ENCODE measurements around the gene EGR2.

EGR2 gene

DNA sequence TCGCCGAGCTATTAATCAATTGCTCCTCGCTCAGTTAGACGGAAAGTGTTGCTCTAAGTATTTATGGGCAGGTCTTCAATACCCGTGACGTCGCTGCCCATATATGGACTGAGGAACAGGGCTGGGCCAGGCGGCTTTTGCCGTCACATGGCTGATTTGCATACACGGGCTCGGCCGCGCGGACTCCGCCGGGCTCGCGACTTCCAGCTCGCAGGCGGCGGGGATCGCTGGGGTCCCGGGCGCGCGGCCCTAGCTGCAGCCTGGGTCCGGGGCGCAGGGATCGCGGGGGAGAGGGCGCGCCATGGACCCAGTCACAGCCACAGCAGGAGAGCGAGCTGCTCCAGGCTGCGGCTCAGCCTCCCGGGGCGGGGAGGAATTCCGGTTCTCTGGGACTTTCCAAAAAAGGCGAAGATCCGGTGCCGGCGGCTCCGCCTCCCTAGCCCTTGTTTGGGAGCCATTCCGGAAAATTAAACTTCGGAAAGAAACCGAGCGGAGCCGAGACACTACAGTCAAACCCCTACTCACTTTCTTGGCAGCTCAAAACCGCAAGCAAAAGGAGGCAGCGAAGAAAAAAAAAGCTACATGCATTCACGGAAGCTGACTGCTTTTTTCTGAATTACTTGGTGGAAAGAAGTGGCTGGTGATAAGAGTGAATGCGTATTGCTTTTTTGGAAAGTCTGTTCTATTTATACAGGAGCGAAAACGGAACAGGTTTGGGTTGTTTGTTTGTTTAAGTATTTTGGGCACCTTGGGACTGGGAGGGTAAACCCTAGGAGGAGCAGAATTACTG is at the start of gene EGR2:
Gene EGR2 (minus strand): TSS at position 36 of the 790 bp plus-strand sequence. CDS start 337 bp downstream, outside the sequence.
- DNase-seq: peak; percentile 97

DNA sequence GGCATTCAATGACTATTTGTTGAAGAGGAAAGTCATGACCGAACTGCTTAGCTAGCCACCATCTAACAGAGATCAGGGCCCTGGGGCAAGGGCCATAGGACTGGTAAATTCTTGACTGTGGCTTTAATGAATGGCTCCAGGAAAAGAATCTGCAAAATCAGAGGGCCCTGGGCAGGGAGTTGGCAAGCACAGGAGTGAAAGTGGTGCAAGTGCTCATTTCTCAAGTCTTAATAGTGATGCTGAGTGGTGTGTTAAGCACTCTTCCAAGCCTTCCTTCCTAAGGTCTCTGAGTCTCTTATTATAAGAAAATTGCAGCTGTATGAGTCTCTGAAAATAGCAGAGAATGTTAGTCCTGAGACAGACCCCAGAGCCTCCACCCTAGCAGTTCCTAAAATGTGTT is 46.3 kb upstream of the EGR2 start:
- no peak for DNase-seq

DNA sequence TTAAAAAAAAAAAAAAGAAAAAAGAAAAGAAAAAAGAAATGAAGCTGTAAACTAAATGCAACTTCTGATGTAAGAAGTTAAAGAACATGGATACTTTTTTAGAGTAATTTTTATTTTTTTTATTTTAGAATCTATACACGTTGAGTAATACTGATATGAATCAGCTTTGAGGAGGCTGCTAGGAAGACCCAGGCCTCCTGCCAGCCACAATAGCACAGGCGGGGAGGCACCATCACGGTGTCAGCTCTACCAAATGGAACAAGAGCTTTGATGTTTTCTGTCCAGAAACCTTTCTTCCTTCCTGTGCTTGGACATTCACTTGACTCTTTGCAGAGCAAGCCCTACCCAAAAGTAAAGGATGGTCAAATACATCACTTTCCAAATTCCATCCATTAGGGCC is 45.3 kb upstream of the EGR2 start:
- DNase-seq: no peak

DNA sequence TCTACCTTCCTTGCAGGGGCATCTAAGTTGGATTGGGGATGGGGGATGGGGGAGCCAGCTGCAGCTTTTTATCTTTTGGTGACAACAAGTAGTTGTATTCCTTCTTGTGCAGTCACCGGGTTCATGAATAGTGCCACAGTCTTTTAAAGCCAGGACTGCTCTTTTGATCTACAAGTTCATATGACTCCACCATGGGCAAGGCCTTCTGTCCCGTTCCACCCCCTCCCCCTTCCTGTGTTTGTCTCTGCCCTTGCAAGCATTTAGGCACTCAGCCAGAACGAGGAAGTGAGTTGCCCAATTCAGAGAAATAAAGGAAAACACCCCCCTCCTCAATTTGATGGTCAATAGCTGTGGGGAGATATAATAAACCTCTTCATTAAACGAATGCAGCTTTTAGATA is 44.8 kb upstream of the EGR2 start:
- DNase-seq: no peak

DNA sequence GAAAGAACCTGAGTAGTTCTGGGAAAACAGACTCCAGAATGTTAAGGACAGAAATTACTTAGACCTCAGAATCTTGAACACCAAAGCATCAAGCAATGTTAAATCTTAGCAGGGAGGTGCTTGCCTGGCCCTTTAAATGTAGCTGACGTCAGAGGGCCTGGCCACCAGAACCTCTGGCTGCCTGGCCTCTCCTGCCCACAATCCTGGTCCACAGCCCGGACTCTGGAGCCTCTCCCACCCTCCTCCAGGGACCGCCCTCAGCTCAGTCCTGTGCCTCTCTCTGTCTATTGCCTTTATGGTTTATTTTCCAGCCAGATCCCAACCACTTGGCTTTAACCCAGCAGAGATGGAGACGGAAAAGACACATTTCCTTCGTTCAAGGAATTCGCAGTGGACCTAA is 42.2 kb upstream of the EGR2 start:
- DNase-seq: no peak

DNA sequence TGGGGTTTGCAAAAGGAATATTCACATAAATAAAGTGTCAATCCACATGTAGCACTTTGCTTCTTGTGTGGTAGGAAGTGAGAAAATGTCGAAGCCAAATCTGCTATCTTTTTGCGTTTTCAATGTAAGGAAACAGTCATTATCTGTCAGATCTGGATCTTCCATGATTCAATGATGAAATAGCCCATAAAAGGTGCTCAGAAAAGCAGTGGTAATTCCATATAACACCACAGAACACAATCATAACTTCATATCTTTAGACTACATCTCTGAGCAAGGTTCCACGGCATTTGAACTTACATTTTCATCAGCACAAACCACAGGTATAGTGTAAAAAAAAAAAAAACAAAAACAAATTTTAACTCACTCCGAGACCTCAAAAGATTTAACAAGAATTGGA is 39.9 kb upstream of the EGR2 start:
- peak; percentile 18 for DNase-seq

DNA sequence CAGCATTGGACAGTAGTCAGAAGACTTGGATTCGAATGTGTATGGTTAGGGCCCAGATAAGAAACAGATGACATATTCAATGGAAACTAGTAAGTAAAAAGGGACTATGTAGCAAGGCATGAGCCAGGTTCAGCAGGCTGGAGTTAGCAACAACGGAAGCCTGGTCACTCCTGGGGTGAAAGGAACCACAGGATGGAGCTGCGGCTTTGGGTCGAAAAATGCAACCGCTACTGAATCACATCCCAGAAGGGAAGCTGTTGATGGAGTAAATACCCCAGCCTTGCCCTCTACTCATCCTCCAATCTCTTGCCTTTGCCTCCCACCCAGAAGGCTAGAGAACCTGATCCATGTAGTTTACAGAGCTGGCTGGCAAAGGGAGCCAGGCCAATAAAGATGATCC is 37.5 kb upstream of the EGR2 start:
- no peak for DNase-seq

DNA sequence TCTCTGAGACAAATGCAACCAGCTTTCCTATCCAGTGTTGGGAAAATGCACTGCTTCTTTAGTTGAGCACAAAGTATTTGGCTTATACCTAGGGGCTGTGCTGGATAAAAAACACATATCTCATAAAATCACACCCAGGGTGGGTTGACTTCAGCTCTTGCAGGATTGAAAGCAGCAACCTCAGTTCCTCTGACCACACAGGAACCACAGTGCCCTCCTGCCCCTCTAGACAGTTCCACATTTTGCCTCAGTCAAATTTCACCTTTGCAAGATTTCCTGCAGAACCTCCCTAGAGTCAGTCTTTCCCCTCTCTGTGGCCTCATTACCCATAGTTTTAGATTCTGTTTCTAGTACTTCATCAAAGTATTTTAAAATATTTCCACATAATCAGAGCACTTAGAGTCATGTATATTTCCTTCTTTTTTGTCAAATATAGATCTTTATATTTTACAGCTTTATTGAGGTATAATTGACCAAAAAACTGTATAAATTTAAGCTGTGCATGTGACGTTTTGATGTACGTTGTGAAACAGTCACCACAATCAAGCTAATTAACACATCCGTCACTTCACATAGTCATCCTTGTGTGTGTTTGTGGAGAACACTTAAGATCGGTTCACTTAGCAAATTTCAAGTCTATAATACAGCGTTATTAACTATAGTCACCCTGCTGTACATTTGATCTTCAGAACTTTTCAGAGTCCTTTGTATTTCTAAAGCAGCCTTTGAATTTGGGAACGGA is 37.0 kb upstream of the EGR2 start:
- DNase-seq: peak; percentile 23

DNA sequence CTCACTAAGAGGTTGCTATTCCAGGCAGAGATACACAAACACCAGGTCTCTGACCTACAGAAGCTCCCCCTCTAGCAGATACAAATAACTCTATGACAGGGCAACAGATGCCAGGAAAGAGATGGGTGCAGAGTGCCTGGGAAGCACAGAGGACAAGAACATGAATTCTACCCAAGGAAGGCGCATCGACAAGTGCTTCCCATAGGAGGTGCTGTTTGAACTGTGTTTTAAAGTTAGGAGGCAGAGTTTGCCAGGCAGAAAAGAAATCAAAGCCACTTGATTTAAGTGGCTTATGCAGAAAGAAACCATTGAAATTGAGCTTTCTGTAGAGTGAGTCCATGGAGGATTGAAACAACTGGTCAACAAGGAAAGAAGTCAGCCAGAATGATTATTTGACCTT is 35.3 kb upstream of the EGR2 start:
- DNase-seq: no peak

DNA sequence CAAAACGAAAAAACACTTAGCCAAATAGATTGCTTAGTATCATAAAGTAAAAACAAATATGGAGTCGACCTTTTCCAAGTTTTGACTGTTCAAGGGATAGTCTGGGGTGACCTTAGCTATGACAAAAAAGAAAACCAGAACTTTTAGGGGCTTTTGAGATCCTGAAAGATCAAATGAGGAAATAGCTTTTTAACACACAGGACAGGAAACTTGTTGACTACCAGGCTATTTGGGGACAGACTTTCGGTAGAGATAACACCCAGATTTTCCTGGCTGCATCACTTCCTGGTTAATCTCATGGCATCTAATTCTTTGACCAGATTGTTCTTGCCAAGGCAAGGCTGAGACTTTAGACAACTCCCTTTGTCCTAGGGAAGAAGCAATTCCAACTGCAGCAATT is 34.5 kb upstream of the EGR2 start:
- DNase-seq: no peak

DNA sequence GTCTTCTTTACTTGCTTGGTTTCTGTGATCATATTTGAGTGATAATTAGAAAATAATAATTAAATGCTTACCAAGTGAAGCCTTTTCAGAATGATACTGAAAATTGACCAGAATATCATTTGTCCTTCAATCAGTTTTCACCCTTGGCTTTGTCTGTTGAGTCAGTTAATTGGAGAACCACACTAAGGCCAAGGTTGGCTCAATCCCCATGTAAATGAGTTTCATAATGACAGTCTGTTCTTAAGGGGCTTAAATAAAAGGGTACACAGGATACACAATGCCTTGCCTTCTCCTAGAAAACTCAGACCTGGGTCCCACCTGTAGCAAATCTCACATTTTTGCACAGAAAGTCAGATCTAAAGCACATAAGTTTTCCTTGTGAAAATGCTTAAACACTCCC is 31.3 kb upstream of the EGR2 start:
- DNase-seq: no peak

DNA sequence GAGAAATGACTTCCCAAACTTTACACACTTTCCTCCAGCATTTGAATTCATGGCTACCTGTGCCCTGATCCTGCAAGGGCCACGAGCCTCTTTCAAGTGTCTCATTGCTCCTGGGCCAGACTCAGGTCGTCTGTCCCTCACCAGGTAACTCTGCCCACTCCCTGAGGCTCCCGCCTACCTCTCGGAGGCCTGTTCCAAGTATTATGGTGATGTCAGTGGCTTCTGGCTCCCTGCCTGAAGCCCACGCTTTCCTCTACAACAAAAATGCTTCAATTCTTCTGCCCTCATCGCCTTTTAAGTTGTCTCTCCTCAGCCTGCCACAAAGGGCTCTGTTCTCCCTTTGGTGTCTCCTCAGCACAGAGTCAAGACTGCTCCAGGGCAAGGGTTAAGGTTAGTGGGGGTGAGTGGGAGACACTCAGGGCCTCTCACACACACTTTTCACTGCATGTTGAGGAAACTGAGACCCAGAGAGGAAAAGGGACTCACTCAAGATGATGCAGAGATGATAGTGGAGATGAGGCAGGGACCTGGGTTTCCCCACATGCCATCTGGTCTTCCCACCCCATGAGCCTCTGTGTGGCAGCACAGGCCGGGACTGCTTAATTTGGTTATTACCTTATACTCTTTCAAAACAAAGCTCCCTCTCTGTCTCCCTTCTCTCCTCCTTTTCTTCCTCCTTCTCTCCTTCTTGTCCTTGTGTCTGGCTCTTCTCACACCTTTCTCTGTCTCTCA is 28.3 kb upstream of the EGR2 start:
- no peak for DNase-seq

DNA sequence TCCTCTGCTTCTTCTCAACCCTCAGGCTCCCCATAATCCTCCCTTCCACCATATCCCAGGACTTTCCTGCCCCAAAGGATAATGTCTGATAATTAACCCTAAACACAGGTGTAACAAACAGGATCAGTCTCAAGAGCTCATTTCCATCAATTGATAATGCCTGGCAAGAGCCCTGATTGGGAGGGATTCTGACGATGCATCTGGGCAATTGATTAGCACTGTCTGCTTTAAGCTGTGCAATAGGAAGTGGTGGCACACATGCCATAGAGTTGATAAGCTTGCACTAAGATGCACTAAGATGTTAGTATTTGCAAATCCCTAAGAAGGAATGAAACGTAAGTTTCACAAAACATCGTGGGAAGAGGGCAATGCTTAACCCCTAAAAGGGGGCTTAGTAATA is 27.4 kb upstream of the EGR2 start:
- DNase-seq: no peak

DNA sequence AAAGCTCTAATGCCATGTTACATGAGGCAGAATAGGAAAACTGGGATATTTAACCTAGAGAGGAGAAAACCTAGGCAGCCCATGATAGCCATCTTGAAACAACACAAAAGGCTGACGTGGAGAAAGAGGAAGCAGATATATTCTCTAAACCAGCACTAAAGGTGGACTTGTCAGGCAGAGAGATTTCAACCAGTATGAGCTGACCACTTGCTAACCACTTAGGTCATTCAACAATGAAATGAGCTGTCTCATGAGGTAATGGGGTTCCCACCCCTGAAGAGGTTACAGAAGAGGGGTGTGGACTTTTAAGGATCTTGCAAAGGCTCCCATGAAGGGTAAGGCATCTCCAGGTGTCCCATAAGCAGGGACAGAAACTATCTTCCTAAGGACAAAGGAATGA is 26.8 kb upstream of the EGR2 start:
- DNase-seq: no peak

DNA sequence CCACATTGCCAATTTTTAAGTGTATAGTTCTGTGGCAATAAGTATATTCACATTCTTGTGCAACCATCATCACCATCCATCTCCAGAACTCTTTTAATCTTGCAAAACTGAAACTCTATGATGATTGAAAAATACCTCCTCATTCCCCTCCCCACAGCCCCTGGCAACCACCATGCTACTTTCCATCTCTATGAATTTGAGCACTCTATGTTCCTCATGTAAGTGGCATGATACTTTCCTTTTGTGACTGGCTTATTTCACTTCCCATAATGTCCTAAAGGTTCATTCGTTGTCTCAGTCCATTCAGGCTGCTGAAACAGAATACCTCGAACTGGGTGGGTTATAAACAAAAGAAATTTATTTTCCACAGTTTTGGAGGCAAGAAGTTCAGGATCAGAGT is 23.4 kb upstream of the EGR2 start:
- no peak for DNase-seq

DNA sequence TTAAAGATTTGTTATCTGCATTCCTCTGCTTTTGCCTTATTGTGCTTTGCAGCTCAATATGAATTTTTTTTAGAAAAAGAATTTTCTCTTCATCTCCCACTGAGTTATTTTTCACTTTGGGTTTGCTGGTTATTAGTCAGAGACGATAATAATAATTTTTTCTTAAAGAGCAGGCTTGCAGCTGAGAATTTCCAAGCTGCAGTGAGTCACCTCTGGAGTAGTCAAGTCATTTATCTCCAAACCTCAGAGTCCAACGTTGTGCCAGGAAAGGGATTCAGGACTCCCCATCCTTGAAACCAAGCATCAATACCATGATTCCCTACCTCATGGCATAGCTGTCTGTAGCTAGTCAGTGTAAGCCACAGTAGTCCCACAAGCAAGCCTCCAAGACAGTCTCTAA is 15.2 kb upstream of the EGR2 start:
- no peak for DNase-seq

DNA sequence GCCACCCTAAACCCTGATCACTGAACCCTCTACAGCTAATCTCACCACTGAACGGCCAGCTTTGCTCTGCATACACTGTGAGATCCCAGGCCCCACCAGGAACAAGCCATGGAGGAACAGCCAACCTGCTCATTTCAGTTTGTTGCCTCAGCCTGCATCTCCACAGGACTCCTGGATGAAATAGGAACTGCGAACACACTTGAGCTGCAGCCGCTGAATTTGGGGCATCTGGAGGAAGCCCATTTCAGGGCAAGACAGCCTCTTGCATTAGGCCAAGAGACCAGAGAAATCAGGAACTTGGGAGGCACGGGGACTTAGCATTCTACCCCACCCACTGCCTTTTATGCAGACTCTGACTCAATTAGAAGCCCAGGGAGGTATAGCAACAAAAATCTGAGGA is 14.5 kb upstream of the EGR2 start:
- DNase-seq: no peak

DNA sequence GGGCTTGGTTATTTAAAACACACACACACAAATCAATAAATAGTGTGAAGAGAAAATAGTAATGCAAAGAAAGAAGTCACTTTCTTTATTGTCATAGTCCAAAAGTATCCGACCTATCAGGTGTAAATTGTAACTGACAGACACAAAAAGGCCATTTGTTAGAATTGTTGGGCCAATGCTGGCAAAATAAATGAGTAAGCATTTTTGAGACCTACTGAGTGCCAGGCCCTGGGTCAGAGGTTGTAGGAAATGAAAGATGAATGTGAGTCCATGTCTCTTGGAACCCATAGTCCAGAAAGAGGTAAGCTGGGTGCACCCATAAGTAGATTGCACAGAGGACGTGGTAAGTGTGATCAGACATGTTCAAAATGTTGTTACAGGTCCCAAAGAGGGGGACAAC is 13.5 kb upstream of the EGR2 start:
- no peak for DNase-seq

DNA sequence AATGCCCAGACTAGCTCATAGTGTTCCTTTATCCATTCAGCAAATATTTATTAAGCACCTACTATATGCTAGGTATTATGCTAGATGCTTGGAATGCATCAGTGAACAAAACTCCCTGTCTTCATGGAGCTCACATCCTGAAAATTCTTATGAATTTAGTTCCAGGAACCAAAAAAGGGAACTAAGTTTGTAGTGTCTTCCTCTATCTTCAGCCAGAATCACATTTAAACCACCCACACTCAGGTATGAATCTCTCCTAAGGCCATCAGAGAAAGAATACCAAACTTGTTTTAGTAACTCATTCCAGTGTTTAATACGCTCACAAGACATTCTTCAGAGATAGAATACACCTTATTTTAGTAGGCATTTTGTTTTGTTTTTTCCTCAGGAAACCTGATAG is 10.1 kb upstream of the EGR2 start:
- no peak for DNase-seq

DNA sequence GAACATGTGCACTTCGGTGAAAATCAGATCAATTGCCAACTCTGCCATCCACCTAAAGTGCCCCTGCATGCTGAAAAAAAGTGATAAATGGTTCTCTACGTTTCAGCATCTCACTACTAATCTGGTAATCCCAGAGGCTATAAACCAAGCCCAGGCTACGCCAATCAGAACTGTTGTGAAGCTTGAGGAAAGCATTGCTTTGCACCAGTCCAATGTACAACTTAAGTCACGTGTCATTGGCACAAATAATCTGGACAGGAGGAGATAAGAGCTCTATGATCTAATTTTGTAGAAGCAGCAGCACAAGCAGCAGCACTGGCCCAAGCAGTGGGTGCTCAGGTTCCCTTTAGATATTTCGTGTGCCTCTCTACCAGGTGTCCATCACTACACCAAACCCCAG is 4.4 kb upstream of the EGR2 start:
- no peak for DNase-seq

DNA sequence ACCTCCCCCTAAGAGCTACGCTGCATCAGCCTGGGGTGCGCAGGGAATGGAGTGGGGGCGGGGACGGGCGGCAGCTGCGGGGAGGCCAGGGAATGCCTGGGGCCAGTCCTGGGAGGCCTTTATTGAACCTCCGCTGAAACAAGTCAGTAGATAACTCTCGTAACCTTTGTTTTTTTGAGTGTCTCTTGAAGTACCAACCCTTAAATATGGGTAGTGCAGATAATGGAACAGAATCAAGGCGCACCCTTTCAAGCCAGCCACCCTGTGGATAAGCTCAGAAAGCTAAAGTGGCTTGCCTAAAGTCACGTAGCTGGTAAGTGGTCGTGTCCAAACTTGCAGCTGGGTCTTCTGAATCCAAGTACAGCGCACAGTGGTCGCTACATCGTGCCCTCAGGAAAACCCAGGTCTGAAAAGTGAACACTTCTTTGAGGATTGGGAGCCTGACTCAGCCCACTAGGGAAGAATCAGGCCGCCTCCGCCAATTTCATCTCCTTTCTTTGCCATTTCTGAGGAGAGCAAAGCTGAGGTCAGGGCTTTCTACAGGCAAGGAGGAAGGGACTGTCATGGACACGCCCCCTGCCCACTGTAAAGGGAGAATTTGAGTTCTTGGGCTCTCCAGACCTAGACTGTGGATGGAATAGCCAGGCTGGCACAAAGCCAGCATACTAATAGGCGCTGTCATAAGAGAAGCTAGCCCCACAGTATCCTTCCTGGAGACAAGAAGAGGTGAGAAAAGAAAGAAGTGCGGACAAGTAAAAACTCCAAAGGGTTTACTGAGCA is 3.2 kb upstream of the EGR2 start:
- no peak for DNase-seq

DNA sequence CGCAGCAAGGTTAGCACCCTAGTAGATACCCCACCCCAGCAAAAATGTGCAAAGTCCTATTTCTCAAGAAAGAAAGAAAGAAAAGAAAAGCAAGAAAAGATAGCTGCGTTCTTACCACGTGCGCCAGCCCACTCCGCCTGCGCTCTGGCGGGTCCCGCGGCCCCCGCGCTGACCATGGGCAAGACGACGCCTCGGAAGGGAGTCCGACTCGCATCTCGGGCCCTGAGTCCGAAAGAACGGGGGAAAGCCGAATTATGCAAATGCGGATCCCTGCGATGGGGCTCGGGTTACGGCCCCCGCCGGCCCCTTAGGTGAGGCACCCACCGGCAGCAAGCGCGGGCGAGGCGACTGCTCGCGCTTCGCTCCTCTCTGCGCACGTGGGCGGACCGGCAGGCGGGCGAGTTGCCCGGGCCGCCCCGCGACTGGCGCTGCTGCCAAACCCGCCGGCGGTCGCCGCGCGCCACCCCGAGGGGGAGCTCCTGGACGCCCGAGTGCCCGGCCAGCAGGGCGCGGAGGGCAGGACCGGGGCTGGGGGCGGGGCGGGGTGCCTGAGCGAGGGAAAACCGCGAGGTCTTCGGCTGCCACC is 2.4 kb upstream of the EGR2 start:
- peak; percentile 38 for DNase-seq
